Dermis blood vessel endothelial cell (primary cell): ENCODE data around the gene SLC35F3. TPM values are rescaled to one million over a fixed set of nuclear protein-coding genes. Genes with fewer than 3 reads are reported as not detected.

ENCODE experiments used
- DNase-seq: peaks from one replicate; pipeline ENCODE4 v3.0.0; 2010
- total RNA-seq: library from RNA; depleted of rRNA; stranded (reverse); fragments of >200 nt; gene quantifications from 2 replicates; pipeline ENCODE4 v1.2.3, GENCODE V29; 2014

SLC35F3 gene
- total RNA-seq, 1 donor from 2014 or later = under 0.01 TPM

- DNase-seq = no peak
Observed at GRCh38 chr1:233975486-233975885, 71.0 kb downstream of the SLC35F3 start.

GRCh38 chr1:233981042-233981675 is 76.7 kb downstream of the SLC35F3 start:
- no peak for DNase-seq

GRCh38 chr1:233982827-233983518 is 78.5 kb downstream of the SLC35F3 start:
- DNase-seq = no peak

- DNase-seq = no peak
Observed at GRCh38 chr1:233983811-233984210, 79.3 kb downstream of the SLC35F3 start.

- DNase-seq = no peak
Observed at GRCh38 chr1:233988963-233989696, 84.7 kb downstream of the SLC35F3 start.

GRCh38 chr1:233990486-233990885 is 86.0 kb downstream of the SLC35F3 start:
- DNase-seq = no peak

- DNase-seq = no peak
Observed at GRCh38 chr1:233993651-233994050, 89.2 kb downstream of the SLC35F3 start.

- no peak for DNase-seq
Observed at GRCh38 chr1:233994112-233994511, 89.6 kb downstream of the SLC35F3 start.

GRCh38 chr1:233998456-233998855 is 94.0 kb downstream of the SLC35F3 start:
- no peak for DNase-seq

GRCh38 chr1:233998891-233999290 is 94.4 kb downstream of the SLC35F3 start:
- no peak for DNase-seq

GRCh38 chr1:234000557-234001041 is 96.1 kb downstream of the SLC35F3 start:
- DNase-seq = no peak

GRCh38 chr1:234001817-234002216 is 97.3 kb downstream of the SLC35F3 start:
- no peak for DNase-seq

- DNase-seq = no peak
Observed at GRCh38 chr1:234004591-234004990, 100.1 kb downstream of the SLC35F3 start.

GRCh38 chr1:234007684-234008083 is 103.2 kb downstream of the SLC35F3 start:
- DNase-seq = no peak

- DNase-seq = no peak
Observed at GRCh38 chr1:234008591-234008990, 104.1 kb downstream of the SLC35F3 start.

- DNase-seq = no peak
Observed at GRCh38 chr1:234009668-234010067, 105.2 kb downstream of the SLC35F3 start.

GRCh38 chr1:234014208-234014607 is 109.7 kb downstream of the SLC35F3 start:
- no peak for DNase-seq

GRCh38 chr1:234018816-234019215 is 114.3 kb downstream of the SLC35F3 start:
- DNase-seq = no peak

- no peak for DNase-seq
Observed at GRCh38 chr1:234019387-234019786, 114.9 kb downstream of the SLC35F3 start.

GRCh38 chr1:234022302-234022701 is 117.8 kb downstream of the SLC35F3 start:
- DNase-seq = no peak

- no peak for DNase-seq
Observed at GRCh38 chr1:234039603-234040002, 135.1 kb downstream of the SLC35F3 start.

GRCh38 chr1:234040446-234041317 is 136.2 kb downstream of the SLC35F3 start:
- no peak for DNase-seq

GRCh38 chr1:234044079-234044478 is 139.6 kb downstream of the SLC35F3 start:
- DNase-seq = no peak
